HepG2 (cell line): ENCODE data around the gene ARFGAP3. TPM values are rescaled to one million over a fixed set of nuclear protein-coding genes. Genes with fewer than 3 reads are reported as not detected.

Experiments
- ARNTL ChIP-seq: sonication (generic); formaldehyde crosslinking; IDR thresholded peaks from 2 replicates; pipeline ENCODE4 v1.4.0; 2020; ENCODE audit warnings: mild to moderate bottlenecking, missing genetic modification reagents
- ASH2L ChIP-seq: fragments of 300-600, 200-600 bp; sonication (generic); IDR thresholded peaks from 2 replicates; pipeline ENCODE4 v1.7.0; 2017; ENCODE audit warnings: low read depth, mild to moderate bottlenecking, moderate library complexity, mixed read lengths, low read length; ENCODE audit not compliant: insufficient read length
- ATF1 ChIP-seq: IDR thresholded peaks from 2 replicates; pipeline ENCODE4 v1.6.1; 2016; ENCODE audit warnings: mild to moderate bottlenecking, control low read depth
- BRD4 ChIP-seq: sonication (generic); formaldehyde crosslinking; IDR thresholded peaks from 2 replicates; pipeline ENCODE4 v1.4.0; 2020; ENCODE audit warnings: missing genetic modification reagents
- CBFB ChIP-seq: sonication (generic); formaldehyde crosslinking; IDR thresholded peaks from 2 replicates; pipeline ENCODE4 v1.4.0; 2020; ENCODE audit warnings: missing genetic modification reagents
- CERS6 ChIP-seq: sonication (generic); formaldehyde crosslinking; IDR thresholded peaks from 2 replicates; pipeline ENCODE4 v1.5.0; 2020; ENCODE audit warnings: missing genetic modification reagents
- DRAP1 ChIP-seq: IDR thresholded peaks from 2 replicates; pipeline ENCODE4 v1.6.1; 2016; ENCODE audit warnings: missing genetic modification reagents, missing compliant biosample characterization
- ELF3 ChIP-seq: IDR thresholded peaks from 2 replicates; pipeline ENCODE4 v1.6.1; 2016; ENCODE audit warnings: missing genetic modification reagents, missing compliant biosample characterization
- FOXK1 ChIP-seq: sonication (generic); formaldehyde crosslinking; IDR thresholded peaks from 2 replicates; pipeline ENCODE4 v1.4.0; 2020; ENCODE audit warnings: low read depth, missing genetic modification reagents, borderline replicate concordance
- IRF9 ChIP-seq: sonication (generic); formaldehyde crosslinking; IDR thresholded peaks from 2 replicates; pipeline ENCODE4 v1.8.0; 2022; ENCODE audit warnings: missing genetic modification reagents, mild to moderate bottlenecking, borderline replicate concordance
- KDM3A ChIP-seq: IDR thresholded peaks from 2 replicates; pipeline ENCODE4 v1.6.1; 2018; ENCODE audit warnings: low read depth, missing compliant biosample characterization
- NR2F6 ChIP-seq, 2 experiments: IDR thresholded peaks; 2 replicates each; pipeline ENCODE4 v1.6.1; 2016; ENCODE audit warnings: antibody characterized with exemption in 1 of 2, mild to moderate bottlenecking in 1 of 2
- RBFOX2 ChIP-seq: fragments of 200-400 bp; formaldehyde crosslinking; IDR thresholded peaks from 2 replicates; pipeline ENCODE4 v1.6.1; 2017; ENCODE audit warnings: low read depth, mild to moderate bottlenecking, low read length
- SAFB2 ChIP-seq: sonication (generic); formaldehyde crosslinking; IDR thresholded peaks from 2 replicates; pipeline ENCODE4 v1.5.1; 2020; ENCODE audit warnings: missing genetic modification reagents, low read depth, mild to moderate bottlenecking, borderline replicate concordance
- STAT5B ChIP-seq: sonication (generic); formaldehyde crosslinking; IDR thresholded peaks from 2 replicates; pipeline ENCODE4 v1.4.0; 2020; ENCODE audit warnings: missing genetic modification reagents
- TFAP4 ChIP-seq: sonication (generic); IDR thresholded peaks from 2 replicates; pipeline ENCODE4 v1.6.1; 2016; ENCODE audit warnings: low read depth, borderline replicate concordance
- XBP1 ChIP-seq: sonication (generic); formaldehyde crosslinking; IDR thresholded peaks from 2 replicates; pipeline ENCODE4 v1.5.0; 2020; ENCODE audit warnings: missing genetic modification reagents
- XRCC5 ChIP-seq: fragments of 200-400 bp; formaldehyde crosslinking; optimal IDR thresholded peaks from 2 replicates; pipeline ENCODE3; 2017; ENCODE audit warnings: mild to moderate bottlenecking, low read length
- ZBTB38 ChIP-seq: sonication (generic); formaldehyde crosslinking; IDR thresholded peaks from 2 replicates; pipeline ENCODE4 v1.5.1; 2020; ENCODE audit warnings: mild to moderate bottlenecking, missing genetic modification reagents
- ZFP36L1 ChIP-seq: sonication (generic); formaldehyde crosslinking; IDR thresholded peaks from 2 replicates; pipeline ENCODE4 v1.8.0; 2022; ENCODE audit warnings: mild to moderate bottlenecking, missing genetic modification reagents, moderate library complexity
- ZNF17 ChIP-seq: sonication (generic); formaldehyde crosslinking; IDR thresholded peaks from 2 replicates; pipeline ENCODE4 v1.5.0; 2020; ENCODE audit warnings: mild to moderate bottlenecking, missing genetic modification reagents
- ZNF225 ChIP-seq: sonication (generic); formaldehyde crosslinking; IDR thresholded peaks from 2 replicates; pipeline ENCODE4 v1.4.0; 2020; ENCODE audit warnings: mild to moderate bottlenecking, missing genetic modification reagents
- ZNF280B ChIP-seq: sonication (generic); formaldehyde crosslinking; IDR thresholded peaks from 2 replicates; pipeline ENCODE4 v1.5.0; 2020; ENCODE audit warnings: missing genetic modification reagents, mild to moderate bottlenecking, borderline replicate concordance
- ZNF713 ChIP-seq: sonication (generic); formaldehyde crosslinking; IDR thresholded peaks from 2 replicates; pipeline ENCODE4 v1.4.0; 2020; ENCODE audit warnings: mild to moderate bottlenecking, missing genetic modification reagents
- polyA plus RNA-seq, 8 experiments: library from polyadenylated mRNA; depleted of rRNA in 3 of 8; stranded (reverse) in 7 of 8; unstranded in 1 of 8; fragments of >200 nt; fragmentation: Illumina TruSeq in 4 of 8; extraction: Trizol in 4 of 8; gene quantifications; 2 replicates each; pipeline versions ENCODE4 v1.2.1 to v1.2.3, GENCODE V29; 2011 to 2016; ENCODE audit warnings: low read depth in 4 of 8, missing spikeins in 1 of 8, mixed read lengths in 1 of 8; ENCODE audit not compliant: insufficient read depth in 1 of 8
- total RNA-seq, 5 experiments: library from RNA; depleted of rRNA; stranded (reverse); fragments of >200 nt; fragmentation: Illumina TruSeq; extraction: Trizol; gene quantifications; 2 replicates each; pipeline ENCODE4 v1.2.3, GENCODE V29; 2016; ENCODE audit warnings: low read depth in 1 of 5

ARFGAP3 gene
- total and polyA plus RNA-seq, 2 of the 13 experiments (the other 11 are each of a cell fraction or from before 2014, with no cell fraction given) = 41.7 to 61.6 TPM

- TF ChIP-seq CERS6 (peak; percentile 86; the same call in 1 of the 2 replicates), CBFB (CRISPR knock-in tag) (no peak), ELF3 (peak; percentile 67), DRAP1 (CRISPR knock-in tag) (peak; percentile 49; the same call in 1 of the 2 replicates), XBP1 (CRISPR knock-in tag) (peak; percentile 26; the same call in 1 of the 2 replicates), ASH2L (peak; percentile 47), ZBTB38 (CRISPR knock-in tag) (peak; percentile 96), ZNF713 (CRISPR knock-in tag) (0 out of 2 replicates have a peak, but pooled peaks have one; percentile 61), ZNF225 (peak; percentile 89; the same call in 1 of the 2 replicates), FOXK1 (CRISPR knock-in tag) (peak; percentile 16; the same call in 1 of the 2 replicates), ZNF280B (CRISPR knock-in tag) (peak; percentile 56; the same call in 1 of the 2 replicates), STAT5B (CRISPR knock-in tag) (no peak), XRCC5 (no peak), RBFOX2 (peak; percentile 92), TFAP4 (peak; percentile 94), ARNTL (CRISPR knock-in tag) (0 out of 2 replicates have a peak, but pooled peaks have one; percentile 54), BRD4 (CRISPR knock-in tag) (peak; percentile 73), SAFB2 (CRISPR knock-in tag) (peak; percentile 86), NR2F6 (IDR thresholded peaks at IDR 0.05) (no peak), NR2F6 (CRISPR knock-in tag; IDR thresholded peaks at IDR 0.05) (no peak), ATF1 (CRISPR knock-in tag) (no peak), ZNF17 (CRISPR knock-in tag) (no peak), ZFP36L1 (peak; percentile 86; the same call in 1 of the 2 replicates), IRF9 (CRISPR knock-in tag) (peak; percentile 90; the same call in 1 of the 2 replicates), KDM3A (CRISPR knock-in tag) (no peak)
Observed at GRCh38 chr22:42856865-42857704, at the start of gene ARFGAP3 (continued).
